Smooth muscle cell of the brain vasculature (primary cell): Measurements from ENCODE around the gene IZUMO2.
"Not testable (repeated sequence)": the region's sequence is repeated elsewhere in the genome, so short reads cannot be mapped to it uniquely, and the experiment has no call there.

Source experiments
- DNase-seq: peaks from one replicate; pipeline ENCODE4 v3.0.0-alpha.2; 2012; ENCODE audit warnings: low read depth, low spot score

IZUMO2 gene

DNA sequence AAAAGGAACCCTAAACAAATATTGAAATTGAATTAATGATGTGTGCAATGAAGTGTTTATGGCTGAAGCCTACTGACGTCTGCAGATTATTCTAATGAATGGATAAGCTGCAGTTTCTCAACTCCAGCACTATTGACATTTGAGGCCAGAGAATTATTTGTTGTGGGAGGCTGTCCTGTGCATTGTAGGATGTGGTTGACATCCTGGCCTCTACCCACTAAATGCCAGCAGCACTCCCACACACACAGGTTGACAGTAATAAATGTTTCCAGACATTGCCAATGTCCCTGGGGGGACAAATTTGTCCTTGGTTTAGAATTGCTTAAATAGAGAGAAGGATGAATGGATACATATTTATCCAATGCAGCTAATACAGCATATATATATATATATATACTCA is 21.1 kb upstream of the IZUMO2 start:
- no peak for DNase-seq

DNA sequence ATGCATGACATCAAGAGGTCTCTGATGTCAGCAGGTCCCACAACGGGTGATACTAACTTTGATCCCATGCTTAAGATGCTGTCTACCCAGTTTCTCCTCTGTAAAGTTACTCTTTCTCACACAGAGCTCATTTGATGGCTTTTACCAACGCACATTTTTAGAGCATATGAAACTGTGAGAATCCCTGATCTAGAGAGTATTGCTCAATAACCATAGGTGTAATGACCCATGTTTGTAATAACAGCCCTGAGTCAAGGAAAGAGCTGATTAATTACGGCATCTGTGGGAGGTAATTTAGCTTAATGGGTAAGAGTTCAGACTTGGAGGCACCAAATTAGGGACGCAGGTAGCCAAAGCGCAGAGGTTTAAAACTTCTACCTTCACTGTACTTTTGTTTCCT is 18.0 kb upstream of the IZUMO2 start:
- DNase-seq: no peak

DNA sequence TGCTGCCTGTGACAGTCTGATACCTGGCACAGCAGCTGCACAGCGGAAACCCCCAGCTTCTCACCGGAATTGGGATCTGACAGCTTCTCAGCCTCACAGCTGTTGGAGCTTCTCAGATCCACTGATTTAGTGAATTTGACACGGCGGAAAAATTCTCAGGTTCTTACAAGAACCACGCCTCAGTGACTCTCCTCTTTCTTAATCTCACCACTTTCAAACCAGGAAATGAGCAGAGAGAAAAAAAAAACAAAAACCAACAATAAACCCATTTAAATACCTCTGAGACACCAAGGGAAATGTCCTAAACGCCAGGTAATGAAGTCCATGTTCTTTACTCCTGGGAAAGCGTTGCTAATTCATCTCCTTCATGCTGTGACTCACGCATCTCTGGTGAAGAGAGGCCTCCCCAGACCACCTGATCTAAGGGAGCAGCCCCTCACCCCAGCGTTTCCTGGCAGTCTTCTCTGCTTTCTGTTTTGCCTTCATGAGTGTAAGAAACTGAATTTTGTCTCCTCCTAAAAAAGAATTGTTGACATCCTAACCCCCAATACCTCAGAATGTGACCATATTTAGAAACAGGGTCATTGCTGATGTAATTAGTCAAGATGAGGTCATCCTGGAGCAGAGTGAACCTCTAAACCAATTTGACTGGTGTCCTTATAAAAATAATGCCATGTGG is 15.9 kb upstream of the IZUMO2 start:
- no peak for DNase-seq

DNA sequence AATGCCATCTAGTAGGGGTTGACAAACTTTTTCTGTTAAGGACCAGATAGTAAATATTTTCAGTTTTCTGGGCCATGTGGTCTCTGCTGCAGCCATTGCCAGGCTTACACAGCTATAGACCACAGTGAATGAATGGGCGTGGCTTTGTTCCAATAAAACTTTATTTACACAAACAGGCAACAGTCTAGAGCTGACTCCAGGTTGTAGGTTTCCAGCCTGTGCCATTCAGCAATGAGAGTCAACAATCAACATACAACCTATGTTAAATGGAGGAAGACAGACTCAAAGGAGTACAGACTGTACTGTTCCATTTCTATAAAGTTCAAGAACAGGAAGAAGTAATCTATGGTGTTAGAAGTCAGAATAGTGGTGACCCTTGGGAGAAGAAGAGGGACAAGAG is 15.2 kb upstream of the IZUMO2 start:
- no peak for DNase-seq

DNA sequence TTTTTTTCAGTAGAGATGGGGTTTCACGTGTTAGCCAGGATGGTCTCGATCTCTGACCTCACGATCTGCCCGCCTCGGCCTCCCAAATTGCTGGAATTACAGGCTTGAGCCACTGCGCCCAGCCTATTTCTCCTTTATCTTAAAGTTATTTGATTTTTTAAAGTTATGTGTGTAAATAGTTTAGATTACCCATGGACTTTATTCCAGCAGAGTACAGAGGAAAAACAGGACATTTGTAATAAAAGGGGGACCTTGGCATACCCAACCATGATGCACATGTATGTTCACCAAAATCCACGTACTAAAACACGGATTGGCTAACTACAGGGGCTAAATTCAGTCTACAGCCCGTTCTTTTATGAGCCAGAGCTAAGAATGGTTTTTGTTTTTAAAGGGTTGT is 13.7 kb upstream of the IZUMO2 start:
- DNase-seq: no peak

DNA sequence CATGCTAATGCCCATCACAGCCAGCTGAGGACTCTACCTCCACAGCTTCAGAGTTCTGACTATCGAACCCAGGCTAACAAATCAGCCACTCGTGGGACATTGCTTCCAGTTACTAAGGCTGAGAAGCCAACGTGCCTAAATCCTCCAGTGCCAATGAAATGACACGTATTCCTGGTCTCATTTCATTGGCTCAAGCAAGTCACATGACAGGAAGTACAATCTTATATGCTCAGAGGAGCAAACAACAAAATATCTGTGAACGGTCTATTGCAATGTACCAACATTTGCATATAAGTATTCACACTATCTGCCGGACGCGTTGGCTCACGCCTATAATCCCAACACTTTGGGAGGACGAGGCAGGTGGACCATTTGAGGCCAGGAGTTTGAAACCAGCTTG is 12.8 kb upstream of the IZUMO2 start:
- no peak for DNase-seq

DNA sequence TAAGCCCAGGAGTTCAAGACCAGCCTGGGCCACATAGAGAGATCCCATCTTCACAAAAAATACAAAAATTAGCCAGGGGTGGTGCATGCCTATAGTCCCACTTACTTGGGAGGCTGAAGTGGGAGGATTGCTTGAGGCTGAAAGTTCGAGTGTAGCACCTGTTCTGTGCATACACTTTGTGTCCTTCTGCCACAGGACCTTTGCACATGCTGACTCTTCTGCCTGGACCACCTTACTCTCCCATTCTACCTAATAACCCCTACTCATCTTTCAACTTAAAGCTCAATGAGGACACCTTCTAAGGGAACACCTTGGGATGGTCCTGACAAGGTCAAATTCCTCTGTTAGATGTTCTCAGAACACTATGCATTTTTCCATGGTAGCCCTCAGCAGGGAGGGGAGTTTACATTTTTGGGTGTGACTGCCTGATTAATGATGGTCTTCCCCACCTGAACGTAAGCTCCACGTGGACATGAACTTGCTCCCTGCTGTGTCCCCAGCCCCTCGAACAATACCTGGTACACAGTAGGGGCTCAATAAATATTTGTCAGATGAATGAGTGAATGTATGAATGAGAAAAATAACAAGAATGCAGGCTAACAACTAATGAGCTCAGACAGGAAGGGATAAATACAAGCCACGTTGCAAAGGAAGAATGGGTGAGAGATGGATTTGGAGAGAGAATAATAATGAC is 11.2 kb upstream of the IZUMO2 start:
- no peak for DNase-seq

DNA sequence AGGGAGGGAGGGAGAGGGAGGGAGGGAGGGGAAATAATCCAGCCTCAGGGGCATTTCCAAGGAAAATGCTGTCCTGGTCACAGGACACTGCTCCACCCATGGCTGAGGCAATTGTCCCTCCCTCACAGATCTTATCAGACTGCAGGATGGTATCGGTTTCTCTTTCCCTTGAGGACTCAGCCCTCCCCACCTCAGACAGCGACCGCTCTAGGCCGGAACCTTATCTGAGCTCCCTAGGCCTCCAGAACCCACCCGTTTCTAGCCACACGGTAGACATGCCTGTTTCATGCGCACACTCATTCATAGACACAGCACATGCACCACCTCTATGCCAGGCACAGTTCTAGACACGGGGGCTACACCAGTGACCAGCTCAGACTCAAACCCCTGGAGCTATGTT is 10.0 kb upstream of the IZUMO2 start:
- DNase-seq: no peak

DNA sequence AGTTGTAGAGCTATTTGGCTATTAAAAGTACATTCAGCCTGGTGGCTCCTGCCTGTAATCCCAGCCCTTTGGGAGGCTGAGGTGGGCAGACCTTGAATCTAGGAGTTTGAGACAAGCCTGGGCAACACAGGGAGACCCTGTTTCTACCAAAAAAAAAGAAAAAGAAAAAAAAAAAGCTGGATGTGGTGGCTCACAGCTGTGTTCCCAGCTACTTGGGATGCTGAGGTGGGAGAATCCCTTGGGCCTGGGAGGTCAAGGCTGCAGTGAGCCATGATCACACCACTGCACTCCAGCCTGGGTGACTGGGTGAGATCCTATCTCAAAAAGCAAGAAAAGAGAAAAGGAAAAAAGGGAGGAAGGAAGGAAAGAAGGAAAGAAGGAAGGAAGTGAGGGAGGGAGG is 9.6 kb upstream of the IZUMO2 start:
- DNase-seq: no peak

DNA sequence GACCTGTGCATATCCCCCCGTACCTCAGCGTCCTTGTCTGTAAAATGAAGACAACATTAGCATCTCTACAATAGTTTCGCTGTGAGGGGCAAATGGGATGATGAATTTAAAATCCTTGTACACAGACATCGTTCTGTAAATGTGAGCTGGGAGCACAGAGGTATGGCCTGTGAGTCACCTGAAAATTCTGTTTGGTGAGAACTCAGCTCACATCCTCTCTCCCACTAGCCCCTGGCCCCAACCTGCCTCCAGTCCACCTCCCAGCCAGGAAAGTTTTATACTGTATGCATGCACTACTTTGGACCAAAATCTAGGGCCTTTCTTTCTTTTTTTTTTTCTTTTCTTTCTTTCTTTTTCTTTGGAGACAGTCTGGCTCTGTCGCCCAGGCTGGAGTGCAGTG is 8.7 kb upstream of the IZUMO2 start:
- no peak for DNase-seq

DNA sequence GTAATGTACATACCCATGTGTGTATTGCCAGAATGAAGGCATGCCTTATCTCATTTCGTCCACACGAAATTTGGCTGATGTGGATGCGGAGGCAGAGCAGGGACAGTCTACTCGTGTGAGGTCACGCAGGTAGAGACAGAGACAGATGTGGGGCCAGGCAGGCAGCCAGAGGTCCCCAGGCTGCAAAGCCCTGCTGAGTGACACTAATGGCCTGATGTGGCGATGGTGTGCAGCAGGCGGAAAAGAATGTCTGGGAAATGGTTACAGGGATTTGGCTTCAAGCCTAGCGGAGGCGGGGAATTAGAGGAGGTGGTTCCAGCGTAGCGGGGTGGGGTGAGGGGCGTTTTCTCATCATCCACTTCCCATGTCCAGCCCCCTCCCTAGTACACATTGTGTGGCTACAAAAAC is 4.2 kb upstream of the IZUMO2 start:
- DNase-seq: no peak

DNA sequence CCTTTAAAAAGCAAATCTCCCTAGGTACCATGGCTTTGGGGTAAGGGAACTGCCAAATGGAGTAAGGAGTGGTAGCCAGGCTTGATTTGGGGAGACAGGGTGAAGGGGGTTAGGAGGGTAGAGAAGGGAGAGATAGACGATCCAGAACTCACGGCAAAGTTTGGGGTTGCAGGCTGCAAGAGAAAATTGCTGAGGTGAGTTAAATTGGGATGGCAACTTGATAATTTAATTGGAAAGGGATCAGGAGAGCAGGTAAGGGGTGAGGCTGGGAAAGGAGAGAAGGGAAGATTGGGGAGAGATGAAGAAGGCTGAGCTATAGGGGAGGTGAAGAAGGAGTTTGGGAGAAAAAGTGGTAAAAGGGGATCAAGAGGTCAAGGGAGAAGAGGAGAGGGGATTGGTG is 4.0 kb downstream of the IZUMO2 start:
- no peak for DNase-seq

DNA sequence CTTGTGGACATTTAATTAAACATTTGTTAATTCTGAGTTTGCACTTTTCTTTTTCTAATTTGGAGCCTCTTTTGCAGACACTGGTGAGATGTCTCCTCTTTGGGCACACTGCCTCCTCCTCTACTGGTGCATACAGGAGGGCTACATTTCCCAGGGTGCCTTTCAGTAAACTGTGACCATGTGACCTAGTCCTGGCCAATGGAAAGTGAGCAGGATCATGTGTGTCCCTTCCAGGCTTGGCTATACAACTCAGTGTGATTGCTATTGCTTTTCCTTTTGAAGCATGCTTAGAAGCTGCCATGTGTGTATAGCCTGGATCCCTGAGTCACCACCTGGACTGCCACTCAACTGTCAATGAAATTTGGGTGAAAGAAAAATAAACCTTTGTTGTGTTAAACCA is 4.5 kb downstream of the IZUMO2 start:
- DNase-seq: no peak

DNA sequence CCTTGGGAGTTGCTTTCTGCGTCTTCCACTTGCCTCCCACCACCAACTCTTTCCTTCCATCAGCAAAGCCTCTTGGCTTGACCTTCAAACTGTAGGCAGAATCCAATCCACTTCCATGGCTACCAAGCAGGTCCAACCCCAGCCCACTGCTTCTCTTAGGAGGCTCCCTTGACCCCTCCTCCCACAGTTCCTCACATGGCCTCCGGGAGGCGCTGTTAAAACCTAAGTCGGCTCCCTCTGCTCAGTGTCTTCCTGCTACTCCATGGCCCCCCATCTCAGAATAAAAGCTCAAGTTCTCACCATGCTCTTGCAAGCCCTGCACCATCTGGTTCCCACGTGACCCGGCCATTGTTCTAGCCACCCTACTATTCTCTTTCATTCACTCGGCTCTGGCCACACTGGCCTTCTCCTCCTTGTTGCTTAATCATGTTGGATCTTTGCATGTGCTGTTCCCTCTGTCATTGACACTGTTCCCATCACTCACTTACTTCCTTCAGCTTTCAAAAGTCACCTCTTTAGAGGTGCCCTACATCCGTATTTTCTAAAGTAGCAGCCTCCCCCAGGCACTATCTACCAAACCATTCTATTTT is 7.5 kb downstream of the IZUMO2 start:
- no peak for DNase-seq

DNA sequence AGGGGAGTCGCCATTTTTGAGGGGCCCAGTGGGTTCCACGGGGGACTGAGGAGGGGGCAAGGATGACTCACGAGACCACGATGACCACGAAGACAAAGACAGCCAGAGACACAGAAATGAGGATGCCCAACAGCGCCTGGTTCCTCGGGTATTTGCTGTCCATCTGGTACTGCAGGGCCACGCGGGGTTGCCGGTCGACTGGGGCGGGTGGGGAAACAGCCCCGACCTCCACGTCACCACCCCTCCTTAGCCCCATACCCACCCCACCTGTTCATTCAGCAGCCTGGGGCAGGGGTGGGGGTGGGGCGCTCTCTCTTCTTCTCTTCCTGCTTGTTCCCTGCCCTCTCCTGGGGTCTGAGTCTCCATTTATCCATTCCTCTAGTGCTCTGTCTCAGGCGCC is 8.6 kb downstream of the IZUMO2 start:
- DNase-seq: no peak

DNA sequence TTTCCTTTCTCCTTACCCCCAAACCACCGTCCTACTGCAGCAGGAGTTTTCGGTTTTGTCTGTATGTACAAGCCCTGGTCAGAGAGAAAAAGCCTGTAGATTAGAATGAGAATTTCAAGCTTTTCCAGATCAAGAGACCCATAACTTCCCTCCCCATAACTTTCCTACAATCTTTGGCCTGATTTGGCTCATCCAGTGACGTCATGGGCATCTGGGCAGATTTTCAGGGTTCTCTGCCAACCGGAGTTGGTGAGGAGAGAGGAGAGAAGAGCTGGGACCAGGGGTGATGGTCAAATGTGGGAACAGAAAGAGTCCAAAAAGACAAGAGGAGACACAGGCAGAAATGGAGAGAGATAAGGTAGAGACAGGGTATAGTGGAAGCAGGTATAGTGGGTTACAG is 10.5 kb downstream of the IZUMO2 start:
- DNase-seq: no peak

DNA sequence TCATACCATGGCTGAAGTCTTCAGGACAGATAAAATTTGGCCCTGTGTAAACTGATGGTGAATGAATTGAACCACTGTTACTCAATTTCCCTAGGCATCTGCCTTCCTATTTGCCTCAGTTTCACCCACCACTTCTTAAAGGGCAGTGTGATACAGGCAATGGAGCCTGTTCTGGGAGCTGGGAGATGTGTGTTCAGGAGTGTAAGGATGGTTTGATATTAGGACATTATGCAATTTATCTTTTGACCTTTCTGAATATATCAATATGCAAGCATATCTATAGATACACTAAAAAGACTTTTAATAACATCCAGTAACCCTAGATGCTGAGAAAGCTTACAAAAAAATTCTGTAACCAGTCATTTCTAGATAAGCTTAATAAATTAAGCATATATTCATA is 14.6 kb downstream of the IZUMO2 start:
- no peak for DNase-seq

DNA sequence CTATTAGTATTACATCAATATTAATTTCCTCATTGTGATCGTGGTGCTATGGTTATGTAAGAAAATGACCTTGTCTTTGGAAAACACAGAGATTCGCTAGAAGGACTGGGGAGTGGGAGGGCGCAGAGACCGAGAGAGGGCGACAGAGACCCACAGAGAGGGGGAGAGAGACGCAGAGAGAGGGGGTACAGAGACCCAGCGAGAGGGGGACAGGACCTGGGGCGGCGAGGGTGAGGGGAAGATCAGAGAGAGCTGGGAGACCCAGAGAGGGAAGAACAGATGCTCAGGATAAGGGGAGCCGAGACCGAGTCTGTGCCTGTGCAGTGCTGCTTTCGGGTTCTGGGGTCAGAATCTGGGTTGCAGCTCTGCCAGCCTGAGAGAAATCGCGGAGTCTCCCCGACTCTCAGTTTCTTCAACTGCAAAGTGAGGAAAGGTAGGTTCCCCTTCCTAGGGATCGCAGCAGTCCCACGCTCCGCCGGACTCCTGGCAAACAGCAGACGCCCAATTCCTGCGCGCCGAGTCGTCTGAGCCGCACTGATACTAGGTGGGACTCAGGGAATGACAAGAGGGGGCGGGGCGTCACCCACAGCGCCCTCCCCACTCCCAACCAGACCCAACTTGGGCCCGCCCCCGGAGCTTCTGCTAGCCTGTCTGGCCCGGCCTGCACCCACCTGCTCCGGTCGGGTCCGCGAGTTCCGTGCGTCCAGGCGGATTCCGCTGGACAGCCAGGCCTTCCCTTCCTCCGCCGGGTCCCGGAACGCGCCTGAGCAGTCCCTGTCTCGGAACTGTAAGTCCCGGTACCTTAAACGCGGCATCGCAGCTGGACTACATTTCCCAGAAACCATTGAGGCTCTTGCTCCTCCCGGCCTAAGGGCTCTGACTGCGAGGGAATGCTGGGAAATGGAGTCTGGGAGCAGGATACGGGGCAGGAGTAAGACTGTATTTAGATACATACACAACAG is 15.3 kb downstream of the IZUMO2 start:
- DNase-seq: peak; percentile 21

DNA sequence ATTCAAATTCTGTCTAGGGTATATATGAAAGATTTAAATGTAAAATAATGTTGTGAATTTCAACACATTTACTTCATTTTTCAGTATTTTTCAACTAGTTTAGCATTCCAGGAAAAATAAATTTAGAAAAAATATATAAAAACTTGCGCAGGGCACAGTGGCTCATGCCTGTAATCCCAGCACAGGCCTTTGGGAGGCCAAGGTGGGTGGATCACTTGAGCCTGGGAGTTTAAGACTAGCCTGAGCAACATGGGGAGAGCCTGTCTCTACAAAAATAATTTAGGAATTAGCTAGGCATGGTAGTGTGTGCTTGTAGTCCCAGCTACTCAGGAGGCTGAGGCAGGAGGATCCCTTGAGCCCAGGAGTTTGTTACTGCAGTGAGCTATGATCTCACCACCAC is 21.2 kb downstream of the IZUMO2 start:
- DNase-seq: not testable (repeated sequence)

DNA sequence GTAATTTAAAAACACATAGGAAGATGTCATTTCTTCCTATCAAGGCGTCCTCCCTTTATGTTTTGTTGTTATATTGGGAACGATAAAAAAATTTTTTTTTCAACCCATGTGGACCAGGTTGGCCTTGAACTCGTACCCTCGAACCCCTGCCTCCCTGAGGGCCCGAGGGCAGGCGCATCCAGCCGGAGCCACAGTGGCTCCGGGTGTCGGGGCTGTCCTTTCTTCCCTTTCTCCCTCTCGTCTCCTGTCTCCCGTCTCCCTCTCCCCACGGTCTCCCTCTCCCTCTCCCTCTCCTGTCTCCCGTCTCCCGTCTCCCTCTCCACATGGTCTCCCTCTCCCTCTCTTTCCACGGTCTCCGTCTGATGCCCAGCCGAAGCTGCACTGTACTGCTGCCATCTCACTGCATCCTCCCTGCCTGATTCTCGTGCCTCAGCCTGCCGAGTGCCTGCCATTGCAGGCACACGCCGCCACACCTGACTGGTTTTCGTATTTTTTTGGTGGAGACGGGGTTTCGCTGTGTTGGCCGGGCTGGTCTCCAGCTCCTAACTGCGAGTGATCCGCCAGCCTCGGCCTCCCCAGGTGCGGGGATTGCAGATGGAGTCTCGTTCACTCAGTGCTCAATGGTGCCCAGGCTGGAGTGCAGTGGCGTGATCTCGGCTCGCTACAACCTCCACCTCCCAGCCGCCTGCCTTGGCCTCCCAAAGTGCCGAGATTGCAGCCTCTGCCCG is 22.8 kb downstream of the IZUMO2 start:
- not testable (repeated sequence) for DNase-seq

DNA sequence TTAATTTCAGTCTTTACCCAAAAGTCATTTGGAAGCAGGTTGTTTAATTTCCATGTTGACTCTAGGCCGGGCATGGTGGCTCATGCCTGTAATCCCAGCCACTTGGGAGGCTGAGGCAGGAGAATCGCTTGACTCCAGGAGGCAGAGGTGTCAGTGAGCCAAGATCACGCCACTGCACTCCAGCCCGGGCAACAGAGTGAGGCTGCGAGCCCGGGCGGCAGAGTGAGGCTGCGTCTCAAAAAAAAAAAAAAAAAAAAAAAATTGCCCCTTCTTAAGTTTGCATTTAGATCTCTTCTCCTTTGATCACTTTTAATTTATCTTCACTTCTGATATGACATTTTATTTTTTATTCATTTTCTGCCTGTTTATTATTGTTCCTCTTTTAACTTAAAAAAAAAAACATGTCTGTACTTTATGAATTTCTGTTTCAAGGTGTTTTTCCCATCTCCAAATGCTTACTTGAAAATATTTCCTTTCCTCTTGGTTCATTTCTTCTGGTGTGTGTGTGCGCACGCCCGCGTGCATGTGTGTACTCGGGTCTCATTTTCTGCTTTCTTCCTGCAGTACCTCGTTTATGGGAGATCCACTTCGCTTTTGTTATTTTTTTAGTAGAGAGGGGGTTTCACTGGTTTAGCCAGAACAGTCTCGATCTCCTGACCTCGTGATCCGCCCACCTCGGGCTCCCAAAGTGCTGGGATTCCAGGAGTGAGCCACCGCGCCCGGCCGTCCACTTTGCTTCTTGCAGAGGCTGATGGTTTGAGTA is 26.3 kb downstream of the IZUMO2 start:
- not testable (repeated sequence) for DNase-seq
